Memory B cell (primary cell): ENCODE results near the gene TRMT61A.

Experiments used
- ATAC-seq: fragments of 150-1000 bp; cut with Tn5 transposase; 2 replicates; pipeline ENCODE4 v1.10.0; 2021; ENCODE audit warnings: low read depth, mild to moderate bottlenecking, moderate library complexity
- DNase-seq, 2 donors: peaks; one replicate each; pipeline ENCODE4 v3.0.0; 2022; ENCODE audit warnings: low spot score in 2 of 2
- H3K27ac Mint-ChIP-seq: one replicate; pipeline ENCODE4 v1.8.0; 2022; ENCODE audit warnings: mild to moderate bottlenecking, moderate library complexity, mixed read lengths
- H3K27me3 Mint-ChIP-seq: one replicate; pipeline ENCODE4 v1.8.0; 2022; ENCODE audit warnings: mixed read lengths
- H3K36me3 Mint-ChIP-seq: one replicate; pipeline ENCODE4 v1.8.0; 2022; ENCODE audit warnings: mild to moderate bottlenecking, mixed read lengths
- H3K4me1 Mint-ChIP-seq: one replicate; pipeline ENCODE4 v1.8.0; 2022; ENCODE audit warnings: mixed read lengths
- H3K4me3 Mint-ChIP-seq: one replicate; pipeline ENCODE4 v1.8.0; 2022; ENCODE audit warnings: mild to moderate bottlenecking, moderate library complexity, mixed read lengths
- H3K9me3 Mint-ChIP-seq: one replicate; pipeline ENCODE4 v1.8.0; 2022; ENCODE audit warnings: mixed read lengths

TRMT61A gene

GRCh38 chr14:103540821-103541708 is 12.1 kb downstream of the TRMT61A start:
- H3K27ac Mint-ChIP-seq = no peak overlapping the region
- DNase-seq (no peak), ATAC-seq (peak; percentile 41)
- H3K9me3 Mint-ChIP-seq = no peaks in the 10 kb centered on the region
- H3K27me3 Mint-ChIP-seq = peaks cover 8% of the 10 kb centered on the region
- H3K4me1 Mint-ChIP-seq = peaks cover 3% of the 10 kb centered on the region
- H3K36me3 Mint-ChIP-seq = no peaks in the 10 kb centered on the region
- H3K4me3 Mint-ChIP-seq = no peak overlapping the region

- H3K4me3 Mint-ChIP-seq = no peak overlapping the region
- ATAC-seq (no peak), DNase-seq (no peak)
- no peak overlapping the region for H3K27ac Mint-ChIP-seq
- H3K9me3 Mint-ChIP-seq = no peaks in the 10 kb centered on the region
- H3K27me3 Mint-ChIP-seq = peaks cover 8% of the 10 kb centered on the region
- peaks cover 7% of the 10 kb centered on the region for H3K4me1 Mint-ChIP-seq
- no peaks in the 10 kb centered on the region for H3K36me3 Mint-ChIP-seq
Measured at GRCh38 chr14:103541709-103542604, 13.0 kb downstream of the TRMT61A start.

- DNase-seq = no peak
- Mint-ChIP-seq H3K4me3 (no peak overlapping the region), H3K4me1 (peaks cover 7% of the 10 kb centered on the region), H3K27me3 (peaks cover 8% of the 10 kb centered on the region), H3K36me3 (no peaks in the 10 kb centered on the region), H3K27ac (no peak overlapping the region), H3K9me3 (no peaks in the 10 kb centered on the region)
- ATAC-seq = no peak
Measured at GRCh38 chr14:103542605-103543088, 13.7 kb downstream of the TRMT61A start.

- Mint-ChIP-seq H3K4me3 (no peak overlapping the region), H3K9me3 (no peaks in the 10 kb centered on the region), H3K4me1 (peaks cover 7% of the 10 kb centered on the region), H3K27me3 (peaks cover 8% of the 10 kb centered on the region), H3K27ac (no peak overlapping the region), H3K36me3 (no peaks in the 10 kb centered on the region)
- DNase-seq (no peak), ATAC-seq (no peak)
Measured at GRCh38 chr14:103543140-103543539, 14.1 kb downstream of the TRMT61A start.

- H3K4me1 Mint-ChIP-seq = peaks cover 7% of the 10 kb centered on the region
- no peak overlapping the region for H3K27ac Mint-ChIP-seq
- no peaks in the 10 kb centered on the region for H3K36me3 Mint-ChIP-seq
- no peaks in the 10 kb centered on the region for H3K9me3 Mint-ChIP-seq
- no peak for ATAC-seq
- DNase-seq = no peak
- H3K4me3 Mint-ChIP-seq = no peak overlapping the region
- H3K27me3 Mint-ChIP-seq = peaks cover 8% of the 10 kb centered on the region
Measured at GRCh38 chr14:103543721-103544387, 14.9 kb downstream of the TRMT61A start.

GRCh38 chr14:103544388-103545218 is 15.6 kb downstream of the TRMT61A start:
- H3K36me3 Mint-ChIP-seq = no peaks in the 10 kb centered on the region

GRCh38 chr14:103545219-103545914 is 16.4 kb downstream of the TRMT61A start:
- H3K4me1 Mint-ChIP-seq = peaks cover 5% of the 10 kb centered on the region
- ATAC-seq = no peak
- H3K27ac Mint-ChIP-seq = no peak overlapping the region
- H3K9me3 Mint-ChIP-seq = no peaks in the 10 kb centered on the region
- DNase-seq = no peak
- H3K27me3 Mint-ChIP-seq = peaks cover 6% of the 10 kb centered on the region
- H3K4me3 Mint-ChIP-seq = no peak overlapping the region
- no peaks in the 10 kb centered on the region for H3K36me3 Mint-ChIP-seq

More at GRCh38 chr14:103544388-103545218, 15.6 kb downstream of the TRMT61A start:
- Mint-ChIP-seq H3K27ac (no peak overlapping the region), H3K9me3 (no peaks in the 10 kb centered on the region), H3K27me3 (peaks cover 6% of the 10 kb centered on the region), H3K4me1 (peaks cover 5% of the 10 kb centered on the region), H3K4me3 (no peak overlapping the region)
- no peak for DNase-seq
- no peak for ATAC-seq

- H3K4me3 Mint-ChIP-seq = no peak overlapping the region
- H3K9me3 Mint-ChIP-seq = no peaks in the 10 kb centered on the region
- H3K27ac Mint-ChIP-seq = no peak overlapping the region
- peaks cover 5% of the 10 kb centered on the region for H3K4me1 Mint-ChIP-seq
- peaks cover 6% of the 10 kb centered on the region for H3K27me3 Mint-ChIP-seq
- DNase-seq (no peak), ATAC-seq (no peak)
- no peaks in the 10 kb centered on the region for H3K36me3 Mint-ChIP-seq
Measured at GRCh38 chr14:103545915-103546651, 17.1 kb downstream of the TRMT61A start.

GRCh38 chr14:103546652-103547454 is 17.9 kb downstream of the TRMT61A start:
- H3K36me3 Mint-ChIP-seq = no peaks in the 10 kb centered on the region
- ATAC-seq (peak; percentile 88), DNase-seq (peak; percentile 83 to 84)
- peaks cover 5% of the 10 kb centered on the region for H3K4me1 Mint-ChIP-seq
- no peaks in the 10 kb centered on the region for H3K9me3 Mint-ChIP-seq
- H3K27ac Mint-ChIP-seq = no peak overlapping the region
- H3K4me3 Mint-ChIP-seq = no peak overlapping the region
- H3K27me3 Mint-ChIP-seq = peaks cover 3% of the 10 kb centered on the region

GRCh38 chr14:103547455-103547940 is 18.5 kb downstream of the TRMT61A start:
- H3K27me3 Mint-ChIP-seq = peaks cover 2% of the 10 kb centered on the region
- H3K36me3 Mint-ChIP-seq = peaks cover 1% of the 10 kb centered on the region
- H3K4me3 Mint-ChIP-seq = no peak overlapping the region
- H3K9me3 Mint-ChIP-seq = no peaks in the 10 kb centered on the region
- no peak overlapping the region for H3K27ac Mint-ChIP-seq
- DNase-seq = no peak
- ATAC-seq = no peak
- peaks cover 5% of the 10 kb centered on the region for H3K4me1 Mint-ChIP-seq

- H3K4me3 Mint-ChIP-seq = no peak overlapping the region
Measured at GRCh38 chr14:103547941-103548462, 19.0 kb downstream of the TRMT61A start.

More at GRCh38 chr14:103547941-103548462, 19.0 kb downstream of the TRMT61A start:
- no peak for DNase-seq
- Mint-ChIP-seq H3K9me3 (no peaks in the 10 kb centered on the region), H3K27me3 (peaks cover 2% of the 10 kb centered on the region), H3K4me1 (peaks cover 5% of the 10 kb centered on the region), H3K36me3 (peaks cover 2% of the 10 kb centered on the region), H3K27ac (no peak overlapping the region)
- no peak for ATAC-seq
